ENCODE measurements around the gene PDK1. TPM values are rescaled to one million over a fixed set of nuclear protein-coding genes. Genes with fewer than 3 reads are reported as not detected.

The PDK1 gene
- total RNA-seq: 45.3 and 53.0 TPM in 2 replicates

DNA sequence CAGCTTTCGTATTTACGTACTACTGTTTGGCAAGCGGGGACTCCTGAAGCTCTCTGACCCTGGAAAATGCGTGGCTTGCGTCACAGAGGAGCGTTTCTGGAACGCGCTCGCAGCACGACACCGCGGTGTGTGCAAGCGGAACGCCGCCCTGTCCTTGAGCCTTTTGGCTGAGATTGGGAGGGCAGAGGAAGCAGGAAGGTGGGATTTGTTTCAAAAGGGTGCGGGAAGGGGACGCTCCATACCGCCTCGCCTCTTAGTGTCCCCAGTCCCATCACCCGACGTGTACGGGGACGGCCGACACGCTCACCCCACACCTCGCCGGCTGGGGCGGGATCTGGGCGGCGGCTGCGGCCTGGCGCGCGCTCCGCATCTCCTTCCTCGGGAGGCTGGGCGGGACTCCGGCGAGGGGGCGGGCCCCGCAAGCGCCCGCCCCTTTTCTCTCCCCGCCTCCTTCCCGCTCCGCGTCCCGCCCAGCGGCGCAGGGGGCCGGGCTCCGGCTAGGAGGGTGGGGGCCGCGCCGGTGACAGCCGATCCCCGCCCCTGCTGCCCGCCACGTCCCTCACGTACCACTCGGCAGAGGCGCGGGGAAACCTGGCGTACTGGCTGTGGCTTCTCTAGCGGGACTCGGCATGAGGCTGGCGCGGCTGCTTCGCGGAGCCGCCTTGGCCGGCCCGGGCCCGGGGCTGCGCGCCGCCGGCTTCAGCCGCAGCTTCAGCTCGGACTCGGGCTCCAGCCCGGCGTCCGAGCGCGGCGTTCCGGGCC lies at the start of gene PDK1:
Gene PDK1, plus strand, starts transcription at position 569 of the 762 bp plus-strand sequence. Its CDS starts 61 bp downstream, at position 630.

Other genes starting within 250 kb of the PDK1 start
- 9.8 and 119 TPM in 2 replicates for gene ITGA6, start 128.5 kb upstream of the PDK1 start, total RNA-seq
- gene RAPGEF4, start 179.8 kb downstream of the PDK1 start, total RNA-seq: 3.8 and 5.0 TPM in 2 replicates